Measurements from ENCODE around the gene KIAA0586. TPM values are rescaled to one million over a fixed set of nuclear protein-coding genes. Genes with fewer than 3 reads are reported as not detected.
"Not testable (repeated sequence)": the region's sequence is repeated elsewhere in the genome, so short reads cannot be mapped to it uniquely, and the experiment has no call there.

Gene KIAA0586
- total and polyA plus RNA-seq, 4 donors, result 17.1 to 23.5 (median 20.2) TPM

- Histone ChIP-seq H3K4me1 (ENCODE audit: control insufficient read depth, insufficient read depth, low read length) (peaks cover 4% of the 10 kb centered on the region), H3K27me3 (ENCODE audit: control insufficient read depth, insufficient read depth, low read length) (no peaks in the 10 kb centered on the region), H3K27ac (ENCODE audit: low read depth, low read length) (no peak overlapping the region), H3K36me3 (ENCODE audit: control insufficient read depth, insufficient read depth, low read length) (peaks cover 39% of the 10 kb centered on the region), H3K9me3 (ENCODE audit: control insufficient read depth, insufficient read depth, low read length) (no peaks in the 10 kb centered on the region), H3K4me3 (ENCODE audit: low read depth, low read length) (no peak overlapping the region)
- no CpG with 5 or more reads among the region's 1 CpG for WGBS (ENCODE audit: insufficient coverage)
- no peak for DNase-seq (ENCODE audit: low read depth in 4 of 6, low spot score in 6 of 6)
These were observed 12.7 kb upstream of the KIAA0586 start for GRCh38 chr14:58414845-58415244.

GRCh38 chr14:58415636-58416547 is 11.6 kb upstream of the KIAA0586 start:
- peaks cover 41% of the 10 kb centered on the region for H3K36me3 ChIP-seq (ENCODE audit: control insufficient read depth, insufficient read depth, low read length)
- DNase-seq (ENCODE audit: low read depth in 4 of 6, low spot score in 6 of 6), result no peak
- 100% methylated on average over 7 of the region's 10 CpGs for WGBS (ENCODE audit: insufficient coverage)
- H3K4me3 ChIP-seq (ENCODE audit: low read depth, low read length), result no peak overlapping the region
- no peak overlapping the region for H3K27ac ChIP-seq (ENCODE audit: low read depth, low read length)
- no peaks in the 10 kb centered on the region for H3K9me3 ChIP-seq (ENCODE audit: control insufficient read depth, insufficient read depth, low read length)
- H3K4me1 ChIP-seq (ENCODE audit: control insufficient read depth, insufficient read depth, low read length), result no peaks in the 10 kb centered on the region
- no peaks in the 10 kb centered on the region for H3K27me3 ChIP-seq (ENCODE audit: control insufficient read depth, insufficient read depth, low read length)

- H3K4me3 ChIP-seq (ENCODE audit: low read depth, low read length); H3K9me3 ChIP-seq (ENCODE audit: control insufficient read depth, insufficient read depth, low read length); DNase-seq (ENCODE audit: low read depth in 4 of 6, low spot score in 6 of 6); H3K4me1 ChIP-seq (ENCODE audit: control insufficient read depth, insufficient read depth, low read length); H3K27ac ChIP-seq (ENCODE audit: low read depth, low read length); H3K27me3 ChIP-seq (ENCODE audit: control insufficient read depth, insufficient read depth, low read length): not testable (repeated sequence)
- H3K36me3 ChIP-seq (ENCODE audit: control insufficient read depth, insufficient read depth, low read length), result peaks cover 36% of the 10 kb centered on the region
- no CpG with 5 or more reads among the region's 1 CpG for WGBS (ENCODE audit: insufficient coverage)
These were observed 10.6 kb upstream of the KIAA0586 start for GRCh38 chr14:58416934-58417333.

GRCh38 chr14:58426670-58427280 is 744 bp upstream of the KIAA0586 start:
- peak overlapping the region; percentile 97 for H3K27ac ChIP-seq (ENCODE audit: low read depth, low read length)
- no peaks in the 10 kb centered on the region for H3K9me3 ChIP-seq (ENCODE audit: control insufficient read depth, insufficient read depth, low read length)
- peak in 3 of 6 donors; percentile 67 to 93 (median 93) for DNase-seq (ENCODE audit: low read depth in 4 of 6, low spot score in 6 of 6)
- H3K4me1 ChIP-seq (ENCODE audit: control insufficient read depth, insufficient read depth, low read length), result peaks cover 8% of the 10 kb centered on the region
- peaks cover 10% of the 10 kb centered on the region for H3K36me3 ChIP-seq (ENCODE audit: control insufficient read depth, insufficient read depth, low read length)
- H3K4me3 ChIP-seq (ENCODE audit: low read depth, low read length), result peak overlapping the region; percentile 97
- 0% methylated on average over 24 of the region's 35 CpGs for WGBS (ENCODE audit: insufficient coverage)
- H3K27me3 ChIP-seq (ENCODE audit: control insufficient read depth, insufficient read depth, low read length), result no peaks in the 10 kb centered on the region

GRCh38 chr14:58428118-58428683 is 682 bp downstream of the KIAA0586 start:
- peaks cover 9% of the 10 kb centered on the region for H3K36me3 ChIP-seq (ENCODE audit: control insufficient read depth, insufficient read depth, low read length)
- H3K9me3 ChIP-seq (ENCODE audit: control insufficient read depth, insufficient read depth, low read length), result no peaks in the 10 kb centered on the region
- peak overlapping the region; percentile 97 for H3K4me3 ChIP-seq (ENCODE audit: low read depth, low read length)
- peak overlapping the region; percentile 97 for H3K27ac ChIP-seq (ENCODE audit: low read depth, low read length)
- H3K4me1 ChIP-seq (ENCODE audit: control insufficient read depth, insufficient read depth, low read length), result peaks cover 8% of the 10 kb centered on the region
- WGBS (ENCODE audit: insufficient coverage), result 4% methylated on average over 4 of the region's 10 CpGs
- H3K27me3 ChIP-seq (ENCODE audit: control insufficient read depth, insufficient read depth, low read length), result no peaks in the 10 kb centered on the region
- peak; percentile 7 to 69 (median 34) for DNase-seq (ENCODE audit: low read depth in 4 of 6, low spot score in 6 of 6)

- no peak overlapping the region for H3K4me3 ChIP-seq (ENCODE audit: low read depth, low read length)
- WGBS (ENCODE audit: insufficient coverage), result no CpG with 5 or more reads among the region's 1 CpG
- no peak overlapping the region for H3K27ac ChIP-seq (ENCODE audit: low read depth, low read length)
- peaks cover 8% of the 10 kb centered on the region for H3K4me1 ChIP-seq (ENCODE audit: control insufficient read depth, insufficient read depth, low read length)
- H3K36me3 ChIP-seq (ENCODE audit: control insufficient read depth, insufficient read depth, low read length), result peaks cover 10% of the 10 kb centered on the region
- H3K27me3 ChIP-seq (ENCODE audit: control insufficient read depth, insufficient read depth, low read length), result no peaks in the 10 kb centered on the region
- H3K9me3 ChIP-seq (ENCODE audit: control insufficient read depth, insufficient read depth, low read length), result no peaks in the 10 kb centered on the region
- no peak for DNase-seq (ENCODE audit: low read depth in 4 of 6, low spot score in 6 of 6)
These were observed 2.6 kb downstream of the KIAA0586 start for GRCh38 chr14:58430156-58430555.

- H3K36me3 ChIP-seq (ENCODE audit: control insufficient read depth, insufficient read depth, low read length), result peaks cover 30% of the 10 kb centered on the region
- no peak overlapping the region for H3K4me3 ChIP-seq (ENCODE audit: low read depth, low read length)
These were observed 12.0 kb downstream of the KIAA0586 start for GRCh38 chr14:58439476-58439875.

GRCh38 chr14:58444627-58445026 is 17.1 kb downstream of the KIAA0586 start:
- H3K27ac ChIP-seq (ENCODE audit: low read depth, low read length), result no peak overlapping the region
- no peaks in the 10 kb centered on the region for H3K4me1 ChIP-seq (ENCODE audit: control insufficient read depth, insufficient read depth, low read length)
- no peaks in the 10 kb centered on the region for H3K27me3 ChIP-seq (ENCODE audit: control insufficient read depth, insufficient read depth, low read length)
- peaks cover 34% of the 10 kb centered on the region for H3K36me3 ChIP-seq (ENCODE audit: control insufficient read depth, insufficient read depth, low read length)
- H3K4me3 ChIP-seq (ENCODE audit: low read depth, low read length), result no peak overlapping the region
- no peaks in the 10 kb centered on the region for H3K9me3 ChIP-seq (ENCODE audit: control insufficient read depth, insufficient read depth, low read length)
- DNase-seq (ENCODE audit: low read depth in 4 of 6, low spot score in 6 of 6), result no peak
- 86% methylated on average over 1 of the region's 5 CpGs for WGBS (ENCODE audit: insufficient coverage)

More at GRCh38 chr14:58439476-58439875, 12.0 kb downstream of the KIAA0586 start:
- H3K27ac ChIP-seq (ENCODE audit: low read depth, low read length), result no peak overlapping the region
- 33% methylated on average over 1 of the region's 5 CpGs for WGBS (ENCODE audit: insufficient coverage)
- no peaks in the 10 kb centered on the region for H3K4me1 ChIP-seq (ENCODE audit: control insufficient read depth, insufficient read depth, low read length)
- no peaks in the 10 kb centered on the region for H3K27me3 ChIP-seq (ENCODE audit: control insufficient read depth, insufficient read depth, low read length)
- H3K9me3 ChIP-seq (ENCODE audit: control insufficient read depth, insufficient read depth, low read length), result no peaks in the 10 kb centered on the region
- DNase-seq (ENCODE audit: low read depth in 4 of 6, low spot score in 6 of 6), result no peak

- no peaks in the 10 kb centered on the region for H3K4me1 ChIP-seq (ENCODE audit: control insufficient read depth, insufficient read depth, low read length)
- no peaks in the 10 kb centered on the region for H3K27me3 ChIP-seq (ENCODE audit: control insufficient read depth, insufficient read depth, low read length)
- no peak overlapping the region for H3K27ac ChIP-seq (ENCODE audit: low read depth, low read length)
- no peaks in the 10 kb centered on the region for H3K9me3 ChIP-seq (ENCODE audit: control insufficient read depth, insufficient read depth, low read length)
- H3K36me3 ChIP-seq (ENCODE audit: control insufficient read depth, insufficient read depth, low read length), result peaks cover 24% of the 10 kb centered on the region
- no peak overlapping the region for H3K4me3 ChIP-seq (ENCODE audit: low read depth, low read length)
- WGBS (ENCODE audit: insufficient coverage), result 100% methylated on average over 1 of the region's 9 CpGs
- DNase-seq (ENCODE audit: low read depth in 4 of 6, low spot score in 6 of 6), result no peak
These were observed 28.2 kb downstream of the KIAA0586 start for GRCh38 chr14:58455593-58456265.
